Heart right ventricle (tissue), 16 donors: Measurements from ENCODE around the gene GGA2. TPM values are rescaled to one million over a fixed set of nuclear protein-coding genes. Genes with fewer than 3 reads are reported as not detected.

ENCODE experiments used
- ATAC-seq, 8 donors: fragments of 200-7000 bp; cut with Tn5 transposase; one replicate each; pipeline ENCODE4 v1.9.1; 2020; ENCODE audit warnings: mild to moderate bottlenecking in 8 of 8, moderate library complexity in 8 of 8, moderate number of reproducible peaks in 1 of 8
- DNase-seq, 2 donors: peaks; one replicate each; pipeline ENCODE4 v3.0.0-alpha.2; 2020
- H3K27ac ChIP-seq, 10 donors: fragments of 200-600 bp; sonication (generic) in 2 of 10; one replicate each; pipeline versions ENCODE4 v1.5.0 to v1.8.0; 2020 to 2022; ENCODE audit warnings: mild to moderate bottlenecking in 3 of 10
- H3K27me3 ChIP-seq, 7 donors: fragments of 200-600 bp; one replicate each; pipeline ENCODE4 v1.8.0; 2021 to 2022; ENCODE audit warnings: mild to moderate bottlenecking in 2 of 7
- H3K36me3 ChIP-seq, 9 donors: fragments of 200-600 bp; sonication (generic) in 1 of 9; one replicate each; pipeline versions ENCODE4 v1.5.0 to v1.8.0; 2020 to 2022; ENCODE audit warnings: mild to moderate bottlenecking in 2 of 9
- H3K4me1 ChIP-seq, 9 donors: fragments of 200-600 bp; sonication (generic) in 1 of 9; one replicate each; pipeline versions ENCODE4 v1.5.0 to v1.8.0; 2020 to 2022; ENCODE audit warnings: mild to moderate bottlenecking in 4 of 9
- H3K4me3 ChIP-seq, 10 donors: fragments of 200-600 bp; sonication (generic) in 2 of 10; one replicate each; pipeline versions ENCODE4 v1.5.0 to v1.8.0; 2020 to 2022; ENCODE audit warnings: mild to moderate bottlenecking in 7 of 10, moderate library complexity in 2 of 10
- H3K9me3 ChIP-seq, 11 donors: fragments of 200-600 bp in 10 of 11; sonication (generic) in 2 of 11; one replicate each; pipeline versions ENCODE4 v1.5.0 to v1.8.0; 2013 to 2022; ENCODE audit warnings: mild to moderate bottlenecking in 2 of 11, control low read depth in 1 of 11, moderate library complexity in 1 of 11
- CTCF ChIP-seq, 9 donors: fragments of 200-600 bp; sonication (generic) in 2 of 9; IDR thresholded peaks; one replicate each; pipeline versions ENCODE4 v1.5.0 to v1.8.0; 2021 to 2022; ENCODE audit warnings: antibody characterized with exemption in 9 of 9, mild to moderate bottlenecking in 5 of 9, moderate library complexity in 1 of 9
- WGBS, 2 donors: extraction: QIAGEN DNeasy Blood & Tissue Kit; methylation state at CpG; one replicate each; pipeline ENCODE4 v1.1.7; 2013; ENCODE audit warnings: inconsistent platforms in 1 of 2; 5-methylcytosine and 5-hydroxymethylcytosine counted together
- intact Hi-C, 10 donors: fragments of 100-400 bp; cut with DNase I; formaldehyde crosslinking; loops; one replicate each; pipeline versions ENCODE4 v1.11.1 to v1.14.2; 2022
- polyA plus RNA-seq, 2 donors: library from polyadenylated mRNA; stranded (reverse); fragments of 200-250 nt; gene quantifications; one replicate each; pipeline ENCODE4 v1.2.3, GENCODE V29; 2013
- total RNA-seq, 10 donors: library from RNA; stranded (reverse); fragmentation: NEBNext Ultra II Directional in 3 of 10; extraction: Animal tissue kit (Norgen Biotek cat#: 25700) in 3 of 10; gene quantifications; one replicate each; pipeline versions ENCODE4 v1.2.1 to v1.2.4, GENCODE V29; 2021 to 2023
- donor health status: Arrhythmogenic right ventricular cardiomyopathy.
- donor health status: ischemic (EF 13 %, LVEDD 7.1; RV severe dilation, severe dysfunction).
- donor health status: healthy with polysubstance abuse.
- donor health status: DM: no; HTN: yes; CAD: no.
- donor health status: DM: no; HTN: no; CAD: no.
- donor health status: ischemic (EF 25% LVEDD 6.9; RV normal size, moderate dysfunction).
- donor health status: ischemic (EF 25% LVEDD 5.7; RV mildly dilated, moderate dysfunction).
- donor health status: healthy.
- donor health status: DM: yes; HTN: yes; CAD: no.
- donor health status: Ischemic cardiomyopathy.
- donor health status: ischemic (EF 35%, LVEDD 5.7; RV mildly dilated, moderate dysfunction).
- donor health status: nonischemic (EF 11% LVEDD 7.7; RV severe dilation, severe dysfunction).
- donor health status: DM: yes; HTN: yes; CAD: no.
- donor health status: PGD.
- donor health status: ischemic (EF 29% LVEDD 5.4; RV normal size, mild dysfunction).
- donor health status: nonischemic (EF 23%, LVEDD 6.1; RV moderate dilation, normal function).

GGA2 gene
- total and polyA plus RNA-seq, 12 donors = 12.2 to 52.9 (median 38.6) TPM

- TF ChIP-seq CTCF (IDR thresholded peaks at IDR 0.05) = no peak
Measured at GRCh38 chr16:23534868-23535860, 24.9 kb upstream of the GGA2 start.

GRCh38 chr16:23532448-23532847 lies 22.2 kb upstream of the GGA2 start:
- H3K4me3 ChIP-seq = no peak overlapping the region
- H3K4me1 ChIP-seq = peaks cover 0 to 6% (median 0%) of the 10 kb centered on the region in 9 donors
- 91 to 97% methylated on average over 1 of the region's 1 CpG for WGBS, 2 donors
- no peak for ATAC-seq
- intact Hi-C loops = no loop called here
- H3K27me3 ChIP-seq = no peaks in the 10 kb centered on the region
- H3K27ac ChIP-seq = no peak overlapping the region
- H3K36me3 ChIP-seq = peaks cover 0 to 99% (median 42%) of the 10 kb centered on the region in 9 donors
- no peak for TF ChIP-seq CTCF (IDR thresholded peaks at IDR 0.05)
- no peaks in the 10 kb centered on the region for H3K9me3 ChIP-seq
- no peak for DNase-seq

More at GRCh38 chr16:23534868-23535860, 24.9 kb upstream of the GGA2 start:
- H3K9me3 ChIP-seq = no peaks in the 10 kb centered on the region
- WGBS, 2 donors = 94 to 95% methylated on average over 19 of the region's 19 CpGs
- DNase-seq (no peak), ATAC-seq (peak in 1 of 8 donors; percentile 30)
- peaks cover 0 to 99% (median 34%) of the 10 kb centered on the region in 9 donors for H3K36me3 ChIP-seq
- intact Hi-C loops = no loop called here
- H3K4me3 ChIP-seq = no peak overlapping the region
- no peaks in the 10 kb centered on the region for H3K27me3 ChIP-seq
- H3K4me1 ChIP-seq = peaks cover 0 to 9% (median 0%) of the 10 kb centered on the region in 9 donors
- no peak overlapping the region for H3K27ac ChIP-seq

- ATAC-seq = no peak
- Histone ChIP-seq H3K27ac (no peak overlapping the region), H3K27me3 (no peaks in the 10 kb centered on the region), H3K36me3 (peaks cover 0 to 97% (median 40%) of the 10 kb centered on the region in 9 donors), H3K4me3 (no peak overlapping the region), H3K4me1 (peaks cover 0 to 6% (median 0%) of the 10 kb centered on the region in 9 donors), H3K9me3 (no peaks in the 10 kb centered on the region)
- WGBS, 2 donors = 93% methylated on average over 5 of the region's 5 CpGs
- DNase-seq = no peak
- intact Hi-C loops = no loop called here
- no peak for TF ChIP-seq CTCF (IDR thresholded peaks at IDR 0.05)
Measured at GRCh38 chr16:23530062-23530461, 19.8 kb upstream of the GGA2 start.

GRCh38 chr16:23528644-23529310 lies 18.5 kb upstream of the GGA2 start:
- Histone ChIP-seq H3K27me3 (no peaks in the 10 kb centered on the region), H3K4me1 (peaks cover 0 to 6% (median 0%) of the 10 kb centered on the region in 9 donors), H3K27ac (no peak overlapping the region), H3K9me3 (no peaks in the 10 kb centered on the region), H3K4me3 (no peak overlapping the region), H3K36me3 (peaks cover 0 to 97% (median 33%) of the 10 kb centered on the region in 9 donors)
- intact Hi-C loops = loop anchor here in 1 of 10 donors (10.0 kb wide), 1 partner anchor 64 kb away; no protein-coding TSS in a partner anchor
- DNase-seq = no peak
- no peak for ATAC-seq
- TF ChIP-seq CTCF (IDR thresholded peaks at IDR 0.05) = no peak
- 93 to 95% methylated on average over 10 of the region's 10 CpGs for WGBS, 2 donors
